H1 (cell line): ENCODE data around the gene SLFN14. TPM values are rescaled to one million over a fixed set of nuclear protein-coding genes. Genes with fewer than 3 reads are reported as not detected.

Source experiments
- CTCF ChIA-PET: fragments of 300-600 bp; sonication (Branson Sonifier 250); formaldehyde crosslinking; loops from one replicate; lab custom pipeline; 2021; ENCODE audit not compliant: partially characterized antibody; lab: Charles Lee
- POLR2A ChIA-PET: fragments of 300-600 bp; sonication (Branson Sonifier 250); formaldehyde crosslinking; loops from one replicate; lab custom pipeline; 2021; ENCODE audit warnings: inconsistent platforms; ENCODE audit not compliant: partially characterized antibody; lab: Charles Lee
- DNase-seq, 2 experiments: peaks; one replicate each; pipeline versions ENCODE4 v3.0.0 to v3.0.0-alpha.2; 2010 to 2022; ENCODE audit warnings: low spot score in 2 of 2, low read depth in 1 of 2, mixed read lengths in 1 of 2
- FAIRE-seq: peaks from 2 replicates; lab custom pipeline; 2011; peaks lifted over from hg19 to GRCh38; lab: Jason Lieb, UNC
- H2AFZ ChIP-seq: 2 replicates; pipeline ENCODE4 v1.8.1; 2012; ENCODE audit warnings: low read length, inconsistent platforms
- H2AK5ac ChIP-seq: 2 replicates; pipeline ENCODE4 v1.6.1; 2013; ENCODE audit warnings: low read depth, low read length
- H2BK120ac ChIP-seq: replicated peaks from 2 replicates; pipeline ENCODE3; 2013; ENCODE audit warnings: low read depth, low read length, inconsistent platforms
- H2BK12ac ChIP-seq: 2 replicates; pipeline ENCODE4 v1.6.1; 2013; ENCODE audit warnings: low read depth, low read length
- H2BK15ac ChIP-seq: 2 replicates; pipeline ENCODE4 v1.6.1; 2013; ENCODE audit warnings: low read length
- H2BK20ac ChIP-seq: 2 replicates; pipeline ENCODE4 v1.6.1; 2013; ENCODE audit warnings: low read length
- H2BK5ac ChIP-seq: 2 replicates; pipeline ENCODE4 v1.6.1; 2013; ENCODE audit warnings: low read depth, low read length
- H3K14ac ChIP-seq: 2 replicates; pipeline ENCODE4 v1.6.1; 2013; ENCODE audit warnings: inconsistent platforms; ENCODE audit not compliant: insufficient read length
- H3K18ac ChIP-seq: 2 replicates; pipeline ENCODE4 v1.6.1; 2013; ENCODE audit warnings: low read length; ENCODE audit errors: extremely low read depth
- H3K23ac ChIP-seq: 2 replicates; pipeline ENCODE4 v1.6.1; 2013; ENCODE audit warnings: inconsistent platforms; ENCODE audit not compliant: insufficient read length
- H3K23me2 ChIP-seq: 2 replicates; pipeline ENCODE4 v1.6.1; 2013; ENCODE audit warnings: low read depth, low read length
- H3K27ac ChIP-seq: 2 replicates; pipeline ENCODE4 v1.6.1; 2011; ENCODE audit warnings: low read depth, low read length, inconsistent platforms
- H3K27me3 ChIP-seq, 4 experiments: replicated peaks in 1 of 4; 1 replicate in 1 of 4; 2 replicates in 3 of 4; pipeline versions ENCODE4 v1.6.1 to v1.8.1; 2011 to 2013; ENCODE audit warnings: low read length in 3 of 4, mild to moderate bottlenecking in 3 of 4, inconsistent platforms in 2 of 4, mixed read lengths in 2 of 4, moderate library complexity in 1 of 4; ENCODE audit not compliant: control insufficient read depth in 3 of 4, insufficient read depth in 3 of 4; ENCODE audit errors: extremely low read depth in 1 of 4
- H3K36me3 ChIP-seq, 4 experiments: 2 replicates each; pipeline versions ENCODE4 v1.6.1 to v1.8.1; 2011 to 2013; ENCODE audit warnings: mild to moderate bottlenecking in 4 of 4, low read length in 3 of 4, moderate library complexity in 2 of 4, control low read depth in 1 of 4, inconsistent platforms in 1 of 4; ENCODE audit not compliant: insufficient read depth in 4 of 4, control insufficient read depth in 2 of 4
- H3K4ac ChIP-seq: replicated peaks from 2 replicates; pipeline ENCODE3; 2013; ENCODE audit warnings: low read length, low read depth, mixed read lengths, inconsistent platforms; ENCODE audit not compliant: insufficient read length
- H3K4me1 ChIP-seq, 4 experiments: replicated peaks in 1 of 4; 1 replicate in 1 of 4; 2 replicates in 3 of 4; pipeline versions ENCODE4 v1.6.1 to v1.8.1; 2011 to 2013; ENCODE audit warnings: low read length in 3 of 4, inconsistent platforms in 2 of 4, mixed read lengths in 1 of 4; ENCODE audit not compliant: insufficient read depth in 4 of 4, control insufficient read depth in 3 of 4
- H3K4me2 ChIP-seq, 2 experiments: 2 replicates each; pipeline versions ENCODE4 v1.6.1 to v1.8.1; 2011 to 2013; ENCODE audit warnings: low read depth in 2 of 2, low read length in 2 of 2, control low read depth in 1 of 2, inconsistent platforms in 1 of 2, mild to moderate bottlenecking in 1 of 2; ENCODE audit not compliant: insufficient read depth in 1 of 2
- H3K4me3 ChIP-seq, 4 experiments: fragments of 200-600, 300-600 bp in 1 of 4; sonication (generic), shearing (Covaris generic), sonication (Bioruptor Twin) in 1 of 4; 2 replicates each; pipeline versions ENCODE4 v1.5.1 to v1.8.1; 2011 to 2016; ENCODE audit warnings: low read length in 4 of 4, low read depth in 3 of 4, control low read depth in 2 of 4, inconsistent platforms in 2 of 4, mild to moderate bottlenecking in 2 of 4, mixed read lengths in 1 of 4, moderate library complexity in 1 of 4; ENCODE audit not compliant: insufficient read depth in 2 of 4; ENCODE audit errors: extremely low read depth in 1 of 4
- H3K56ac ChIP-seq: replicated peaks from 2 replicates; pipeline ENCODE3; 2013; ENCODE audit warnings: low read depth, mild to moderate bottlenecking, mixed read lengths, low read length, inconsistent platforms; ENCODE audit not compliant: insufficient read length
- H3K79me1 ChIP-seq: 2 replicates; pipeline ENCODE4 v1.6.1; 2013; ENCODE audit warnings: low read depth, low read length, control low read depth
- H3K79me2 ChIP-seq, 2 experiments: 2 replicates each; pipeline versions ENCODE4 v1.6.1 to v1.8.1; 2012 to 2013; ENCODE audit warnings: low read length in 2 of 2, mild to moderate bottlenecking in 2 of 2, inconsistent platforms in 1 of 2; ENCODE audit not compliant: insufficient read depth in 2 of 2, control insufficient read depth in 1 of 2
- H3K9ac ChIP-seq, 4 experiments: replicated peaks in 1 of 4; 1 replicate in 1 of 4; 2 replicates in 3 of 4; pipeline versions ENCODE4 v1.6.1 to v1.8.1; 2011 to 2013; ENCODE audit warnings: low read depth in 3 of 4, low read length in 3 of 4, control low read depth in 2 of 4, mild to moderate bottlenecking in 2 of 4, moderate library complexity in 2 of 4, inconsistent platforms in 1 of 4; ENCODE audit errors: extremely low read depth in 1 of 4
- H3K9me3 ChIP-seq, 2 experiments: 2 replicates each; pipeline versions ENCODE4 v1.6.1 to v1.8.1; 2012 to 2013; ENCODE audit warnings: mild to moderate bottlenecking in 2 of 2, moderate library complexity in 2 of 2, control low read depth in 1 of 2, inconsistent platforms in 1 of 2, low read depth in 1 of 2, low read length in 1 of 2, mixed read lengths in 1 of 2; ENCODE audit not compliant: insufficient read depth in 2 of 2
- H4K20me1 ChIP-seq, 2 experiments: replicated peaks in 1 of 2; 2 replicates each; pipeline versions ENCODE3 to v1.8.1; 2011 to 2013; ENCODE audit warnings: inconsistent platforms in 2 of 2, low read length in 2 of 2, mild to moderate bottlenecking in 1 of 2; ENCODE audit not compliant: insufficient read depth in 2 of 2, control insufficient read depth in 1 of 2
- H4K5ac ChIP-seq: 2 replicates; pipeline ENCODE4 v1.6.1; 2013; ENCODE audit warnings: low read length, low read depth, mixed read lengths, inconsistent platforms; ENCODE audit not compliant: insufficient read length
- H4K8ac ChIP-seq: 2 replicates; pipeline ENCODE4 v1.8.0; 2013; ENCODE audit warnings: mild to moderate bottlenecking, moderate library complexity, low read length, inconsistent platforms; ENCODE audit not compliant: insufficient read depth; ENCODE audit errors: extremely low read depth
- H4K91ac ChIP-seq: replicated peaks from 2 replicates; pipeline ENCODE3; 2013; ENCODE audit warnings: low read length, mixed read lengths, inconsistent platforms; ENCODE audit not compliant: insufficient read length
- BRCA1 ChIP-seq: IDR thresholded peaks from 2 replicates; pipeline ENCODE4 v1.6.1; 2012; ENCODE audit warnings: low read depth, low read length, improper control_type of control experiment
- FOSL1 ChIP-seq: IDR thresholded peaks from 2 replicates; pipeline ENCODE4 v1.6.1; 2011; ENCODE audit warnings: mild to moderate bottlenecking, low read depth, low read length, moderate library complexity; ENCODE audit not compliant: insufficient read depth
- HDAC2 ChIP-seq, 2 experiments: fragments of 300-600 bp in 1 of 2; sonication (generic) in 1 of 2; IDR thresholded peaks; 2 replicates each; pipeline ENCODE4 v1.6.1; 2011 to 2012; ENCODE audit warnings: low read depth in 2 of 2, low read length in 2 of 2, mild to moderate bottlenecking in 2 of 2, moderate library complexity in 2 of 2, borderline replicate concordance in 1 of 2, inconsistent platforms in 1 of 2
- POU5F1 ChIP-seq: IDR thresholded peaks from 2 replicates; pipeline ENCODE4 v1.6.1; 2011; ENCODE audit warnings: low read depth, mild to moderate bottlenecking, low read length, moderate library complexity
- SIN3A ChIP-seq, 2 experiments: IDR thresholded peaks in 1 of 2; conservative IDR thresholded peaks in 1 of 2; 2 replicates each; pipeline ENCODE4 v1.6.1; 2011 to 2012; ENCODE audit warnings: low read length in 2 of 2, improper control_type of control experiment in 1 of 2, low read depth in 1 of 2, mild to moderate bottlenecking in 1 of 2
- SRF ChIP-seq: IDR thresholded peaks from 2 replicates; pipeline ENCODE4 v1.6.1; 2011; ENCODE audit warnings: mild to moderate bottlenecking, low read depth, low read length, moderate library complexity
- TBP ChIP-seq: IDR thresholded peaks from 2 replicates; pipeline ENCODE4 v1.6.1; 2011; ENCODE audit warnings: low read depth, low read length, improper control_type of control experiment
- WGBS, 2 experiments: shearing (Covaris generic) in 1 of 2; methylation state at CpG; one replicate each; pipeline versions ENCODE4 v1.1.6 to v1.1.7; 2013 to 2015; ENCODE audit warnings: low lambda C conversion rate in 2 of 2, mixed read lengths in 2 of 2, inconsistent platforms in 1 of 2, low coverage in 1 of 2, missing lambda C conversion rate in 1 of 2; ENCODE audit not compliant: insufficient replicate concordance in 2 of 2, insufficient coverage in 1 of 2, insufficient read length in 1 of 2; ENCODE audit errors: extremely low coverage in 1 of 2, missing lambda C conversion rate in 1 of 2; 5-methylcytosine and 5-hydroxymethylcytosine counted together
- polyA plus RNA-seq, 7 experiments: library from polyadenylated mRNA; depleted of rRNA in 3 of 7; stranded (reverse) in 5 of 7; unstranded in 2 of 7; fragments of >200 nt in 5 of 7; fragments of 200-250 nt in 2 of 7; gene quantifications; 1 replicate in 5 of 7; 2 replicates in 1 of 7; 4 replicates in 1 of 7; pipeline versions ENCODE4 v1.2.1 to v1.2.3, GENCODE V29; 2011 to 2013; ENCODE audit warnings: missing spikeins in 2 of 7, mixed read lengths in 2 of 7
- total RNA-seq: library from RNA; stranded (reverse); fragmentation: NEBNext Ultra II Directional; extraction: Animal tissue kit (Norgen Biotek cat#: 25700); gene quantifications from 2 replicates; pipeline ENCODE4 v1.2.1, GENCODE V29; 2021

Gene SLFN14
- total and polyA plus RNA-seq, 2 of the 8 experiments (the other 6 are each of a cell fraction or from before 2014, with no cell fraction given) = 0.03 TPM; not detected in 1

DNA sequence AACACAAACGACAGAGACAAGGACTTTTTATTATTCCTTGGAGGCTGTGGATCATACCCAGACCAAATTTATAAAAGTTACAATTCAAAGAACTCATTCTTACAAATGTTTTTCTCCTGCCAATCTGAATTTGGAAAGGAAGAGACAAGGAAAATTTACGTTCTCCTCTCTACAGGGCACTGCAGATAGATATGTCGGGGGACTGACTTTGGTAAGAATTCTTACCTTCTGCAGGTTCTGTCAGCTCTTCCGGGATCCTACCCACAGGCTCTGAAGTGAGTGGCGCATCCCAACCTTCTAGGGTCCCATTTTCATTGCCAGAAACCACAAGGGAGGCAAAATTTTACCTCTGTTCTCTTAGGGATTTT lies 21.0 kb downstream of the SLFN14 start:
- Histone ChIP-seq H3K4me3 (no peak overlapping the region), H3K18ac (no peak overlapping the region), H2AK5ac (no peak overlapping the region), H4K20me1 (no peaks in the 10 kb centered on the region), H2BK5ac (no peak overlapping the region), H3K4me2 (no peak overlapping the region), H4K5ac (no peak overlapping the region), H3K9me3 (no peaks in the 10 kb centered on the region), H4K8ac (no peak overlapping the region), H3K9ac (no peak overlapping the region), H3K27me3 (no peaks in the 10 kb centered on the region), H2AFZ (0 out of 2 replicates have a peak overlapping the region, but pooled peaks have one; percentile 31), H3K23ac (no peak overlapping the region), H3K27ac (no peak overlapping the region), H3K36me3 (no peaks in the 10 kb centered on the region), H2BK20ac (no peak overlapping the region), H3K79me1 (no peaks in the 10 kb centered on the region), H2BK15ac (no peak overlapping the region), H3K79me2 (no peaks in the 10 kb centered on the region), H4K91ac (no peak overlapping the region), H3K4me1 (no peaks in the 10 kb centered on the region), H3K14ac (no peak overlapping the region), H2BK120ac (no peak overlapping the region), H2BK12ac (no peak overlapping the region), H3K56ac (no peak overlapping the region), H3K23me2 (no peaks in the 10 kb centered on the region), H3K4ac (no peak overlapping the region)
- WGBS, 2 experiments = 63% methylated on average over 5 of the region's 5 CpGs; no CpG with 5 or more reads in 1 of the 2 experiments
- no peak for TF ChIP-seq BRCA1
- TF ChIP-seq POU5F1 = no peak
- no peak for TF ChIP-seq SRF
- TF ChIP-seq SIN3A (conservative IDR thresholded peaks at IDR 0.05 in 1 of 2, IDR thresholded peaks at IDR 0.05 in 1 of 2; ENCODE audit: low read depth in 1 of 2, low read length in 2 of 2) = no peak
- TF ChIP-seq FOSL1 = no peak
- TF ChIP-seq HDAC2 (IDR thresholded peaks at IDR 0.05; ENCODE audit: borderline replicate concordance in 1 of 2, low read depth in 2 of 2, low read length in 2 of 2) = no peak
- TF ChIP-seq TBP = no peak
- FAIRE-seq = no peak
- no peak for DNase-seq
- CTCF ChIA-PET = interaction anchor here (0.5 to 5.1 kb wide), 13 partner anchors 9 to 481 kb away, joined by 3 to 54 read pairs (median 3); no protein-coding TSS in a partner anchor
- POLR2A ChIA-PET = no interaction called here
